ENCODE data around the gene IL9.

GRCh38 chr5:135886136-135886535, 9.5 kb downstream of the IL9 start:
- TF ChIP-seq CTCF (IDR thresholded peaks at IDR 0.05) (no peak), POLR2A (IDR thresholded peaks at IDR 0.05) (no peak)
